ENCODE results near the gene KAT6B. TPM values are rescaled to one million over a fixed set of nuclear protein-coding genes. Genes with fewer than 3 reads are reported as not detected.

Gene KAT6B
- total and polyA plus RNA-seq, 11 donors = 10.4 to 61.3 (median 42.9) TPM

GRCh38 chr10:75072727-75073126 is 246.3 kb downstream of the KAT6B start:
- H3K4me3 ChIP-seq = no peak overlapping the region
- TF ChIP-seq POLR2A (IDR thresholded peaks at IDR 0.05) = no peak
- no peak for TF ChIP-seq CTCF (IDR thresholded peaks at IDR 0.05)
- H3K27me3 ChIP-seq = no peaks in the 10 kb centered on the region
- H3K36me3 ChIP-seq = no peaks in the 10 kb centered on the region
- intact Hi-C loops (cut with DNase I) = loop anchor here in 1 of 10 donors (5.0 kb wide), 1 partner anchor 40 kb away; no protein-coding TSS in a partner anchor
- no peaks in the 10 kb centered on the region for H3K9me3 ChIP-seq
- ATAC-seq (no peak), DNase-seq (no peak)
- 86 to 93% (median 89%) methylated on average over 14 of the region's 14 CpGs for WGBS, 4 donors
- no peak overlapping the region for H3K27ac ChIP-seq
- peaks cover 0 to 17% (median 12%) of the 10 kb centered on the region in 12 donors for H3K4me1 ChIP-seq

DNA sequence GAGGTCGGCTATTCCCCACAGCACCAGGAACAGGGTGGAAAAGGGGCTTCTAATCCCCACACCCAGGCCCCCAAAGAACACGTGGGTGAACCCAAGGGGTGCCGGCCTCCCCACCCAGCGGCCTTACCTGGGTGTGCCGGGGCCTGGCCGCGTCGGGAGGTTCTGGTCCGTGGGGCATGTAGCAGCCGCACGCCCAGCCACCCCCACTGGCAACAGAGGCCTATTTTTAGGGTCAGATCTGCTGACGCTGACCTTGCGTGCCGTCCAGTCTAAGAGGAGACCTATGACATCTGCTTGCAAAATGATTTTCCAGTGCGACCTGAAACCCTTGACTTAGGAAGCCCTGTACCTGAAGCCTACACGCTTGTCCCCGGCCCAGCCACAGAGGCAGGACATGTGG is 247.0 kb downstream of the KAT6B start:
- peaks cover 0 to 17% (median 12%) of the 10 kb centered on the region in 12 donors for H3K4me1 ChIP-seq
- H3K36me3 ChIP-seq = no peaks in the 10 kb centered on the region
- ATAC-seq (peak in 2 of 4 donors; percentile 20 to 62), DNase-seq (no peak)
- H3K4me3 ChIP-seq = no peak overlapping the region
- no peaks in the 10 kb centered on the region for H3K9me3 ChIP-seq
- H3K27ac ChIP-seq = no peak overlapping the region
- no peaks in the 10 kb centered on the region for H3K27me3 ChIP-seq
- 91 to 97% (median 95%) methylated on average over 7 to 17 of the region's 17 CpGs for WGBS, 4 donors
- no peak for TF ChIP-seq CTCF (IDR thresholded peaks at IDR 0.05)
- no peak for TF ChIP-seq POLR2A (IDR thresholded peaks at IDR 0.05)
- intact Hi-C loops (cut with DNase I) = loop anchor here in 1 of 10 donors (5.0 kb wide), 1 partner anchor 41 kb away; no protein-coding TSS in a partner anchor

DNA sequence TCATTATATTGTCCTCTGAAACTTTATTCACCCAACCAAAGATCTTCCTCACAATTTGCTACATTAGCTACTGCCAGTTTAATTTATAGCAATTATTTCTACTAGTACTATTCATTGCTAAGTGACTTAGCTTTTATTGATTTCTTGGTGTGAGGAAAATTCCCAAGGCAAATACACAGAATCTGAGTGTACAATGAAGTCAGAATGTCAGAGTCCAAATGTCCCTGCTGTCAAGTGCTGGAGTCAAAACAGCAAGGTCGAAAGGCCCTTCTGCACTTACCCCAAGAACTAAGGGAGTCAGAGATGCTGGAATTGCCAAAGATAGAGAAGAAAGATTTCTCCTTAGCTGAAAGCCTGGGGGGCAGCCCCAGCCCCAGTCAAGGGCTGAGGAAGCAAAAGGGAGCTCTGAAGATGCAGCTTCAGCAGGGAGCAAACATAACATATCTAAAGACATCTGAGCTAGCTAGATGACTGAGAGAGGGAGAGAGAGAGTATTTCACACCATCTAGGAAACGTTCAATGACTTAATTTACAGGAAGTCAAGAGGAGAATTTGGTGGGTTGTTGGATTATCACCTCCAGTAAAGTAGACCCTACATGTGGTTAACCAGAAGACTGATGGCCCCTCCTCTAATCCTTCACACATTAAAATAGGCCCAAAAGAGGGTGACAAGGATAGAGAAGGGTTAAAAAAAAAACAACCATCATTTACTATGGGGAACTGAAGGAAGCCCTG is 248.5 kb downstream of the KAT6B start:
- DNase-seq (no peak), ATAC-seq (no peak)
- Histone ChIP-seq H3K9me3 (no peaks in the 10 kb centered on the region), H3K27me3 (no peaks in the 10 kb centered on the region), H3K4me3 (no peak overlapping the region), H3K4me1 (peaks cover 0 to 17% (median 12%) of the 10 kb centered on the region in 12 donors), H3K36me3 (no peaks in the 10 kb centered on the region), H3K27ac (no peak overlapping the region)
- TF ChIP-seq POLR2A (IDR thresholded peaks at IDR 0.05) = no peak
- TF ChIP-seq CTCF (IDR thresholded peaks at IDR 0.05) = no peak
- 41 to 72% (median 58%) methylated on average over 2 of the region's 2 CpGs for WGBS, 4 donors
- intact Hi-C loops (cut with DNase I) = loop anchor here in 1 of 10 donors (5.0 kb wide), 1 partner anchor 43 kb away; no protein-coding TSS in a partner anchor

GRCh38 chr10:75076348-75076747 is 249.9 kb downstream of the KAT6B start:
- no peak for DNase-seq
- intact Hi-C loops (cut with DNase I) = no loop called here
- no peak overlapping the region for H3K27ac ChIP-seq
- H3K4me1 ChIP-seq = peaks cover 0 to 6% (median under 1%) of the 10 kb centered on the region in 12 donors
- H3K36me3 ChIP-seq = no peaks in the 10 kb centered on the region
- no peaks in the 10 kb centered on the region for H3K27me3 ChIP-seq
- no peak for ATAC-seq
- TF ChIP-seq POLR2A (IDR thresholded peaks at IDR 0.05) (no peak), CTCF (IDR thresholded peaks at IDR 0.05) (no peak)
- WGBS, 4 donors = 88 to 94% (median 89%) methylated on average over 6 of the region's 6 CpGs
- peaks cover 0 to 3% (median 0%) of the 10 kb centered on the region in 12 donors for H3K9me3 ChIP-seq
- no peak overlapping the region for H3K4me3 ChIP-seq
